Right lobe of liver (tissue), 6 donors: ENCODE data around the gene GRIN3B. TPM values are rescaled to one million over a fixed set of nuclear protein-coding genes. Genes with fewer than 3 reads are reported as not detected.

Source experiments
- ATAC-seq, 4 donors: fragments of 200-7000 bp; cut with Tn5 transposase; one replicate each; pipeline ENCODE4 v1.9.1; 2020; ENCODE audit warnings: mild to moderate bottlenecking in 4 of 4, moderate library complexity in 4 of 4
- DNase-seq, 3 donors: peaks; one replicate each; pipeline ENCODE4 v3.0.0-alpha.2; 2020
- H3K27ac ChIP-seq, 3 donors: fragments of 200-600 bp; one replicate each; pipeline ENCODE4 v1.8.0; 2022
- H3K27me3 ChIP-seq, 2 donors: fragments of 200-600 bp; one replicate each; pipeline ENCODE4 v1.8.0; 2022
- H3K36me3 ChIP-seq, 4 donors: fragments of 200-600 bp; sonication (generic) in 1 of 4; one replicate each; pipeline versions ENCODE4 v1.5.1 to v1.8.0; 2017 to 2022; ENCODE audit warnings: control low read depth in 1 of 4
- H3K4me1 ChIP-seq, 4 donors: fragments of 200-600 bp; sonication (generic) in 1 of 4; one replicate each; pipeline versions ENCODE4 v1.5.1 to v1.8.0; 2017 to 2022; ENCODE audit warnings: control low read depth in 1 of 4
- H3K4me3 ChIP-seq, 3 donors: fragments of 200-600 bp; one replicate each; pipeline ENCODE4 v1.8.0; 2022
- H3K9me3 ChIP-seq, 4 donors: fragments of 200-600 bp; sonication (generic) in 1 of 4; one replicate each; pipeline versions ENCODE4 v1.5.1 to v1.8.0; 2017 to 2022; ENCODE audit warnings: control low read depth in 1 of 4
- CTCF ChIP-seq, 4 donors: fragments of 200-600 bp in 3 of 4; fragments of 450-650 bp in 1 of 4; IDR thresholded peaks; one replicate each; pipeline versions ENCODE4 v1.5.1 to v1.8.0; 2016 to 2022; ENCODE audit warnings: antibody characterized with exemption in 4 of 4, mild to moderate bottlenecking in 2 of 4
- POLR2A ChIP-seq: fragments of 450-650 bp; IDR thresholded peaks from one replicate; pipeline ENCODE4 v1.6.1; 2017; ENCODE audit warnings: antibody characterized with exemption, mild to moderate bottlenecking
- WGBS: methylation state at CpG from one replicate; pipeline ENCODE4 v1.1.6; 2018; ENCODE audit warnings: low coverage, low lambda C conversion rate; ENCODE audit not compliant: insufficient coverage; ENCODE audit errors: missing lambda C conversion rate; 5-methylcytosine and 5-hydroxymethylcytosine counted together
- intact Hi-C, 2 donors: fragments of 100-400 bp; cut with DNase I; formaldehyde crosslinking; loops; one replicate each; pipeline versions ENCODE4 v1.11.2 to v1.14.1; 2022
- total RNA-seq, 6 experiments: library from RNA; depleted of rRNA in 2 of 6; stranded (reverse); fragments of >200 nt in 2 of 6; fragmentation: NEBNext Ultra II Directional in 3 of 6; extraction: Animal tissue kit (Norgen Biotek cat#: 25700) in 3 of 6; gene quantifications; one replicate each; pipeline versions ENCODE4 v1.1.0 to v1.2.4, GENCODE V29; 2016 to 2023
- donor health status: DM: no; HTN: yes; CAD: no.
- donor health status: DM: no; HTN: no; CAD: no.
- donor health status: DM: no; HTN: no; CAD: no.
- donor health status: DM: no; HTN: yes; CAD: no.
- donor health status: DM: no; HTN: yes; CAD: no.

The GRIN3B gene
- total RNA-seq, 6 experiments from 2014 or later = 0.06 TPM; not detected in 5

DNA sequence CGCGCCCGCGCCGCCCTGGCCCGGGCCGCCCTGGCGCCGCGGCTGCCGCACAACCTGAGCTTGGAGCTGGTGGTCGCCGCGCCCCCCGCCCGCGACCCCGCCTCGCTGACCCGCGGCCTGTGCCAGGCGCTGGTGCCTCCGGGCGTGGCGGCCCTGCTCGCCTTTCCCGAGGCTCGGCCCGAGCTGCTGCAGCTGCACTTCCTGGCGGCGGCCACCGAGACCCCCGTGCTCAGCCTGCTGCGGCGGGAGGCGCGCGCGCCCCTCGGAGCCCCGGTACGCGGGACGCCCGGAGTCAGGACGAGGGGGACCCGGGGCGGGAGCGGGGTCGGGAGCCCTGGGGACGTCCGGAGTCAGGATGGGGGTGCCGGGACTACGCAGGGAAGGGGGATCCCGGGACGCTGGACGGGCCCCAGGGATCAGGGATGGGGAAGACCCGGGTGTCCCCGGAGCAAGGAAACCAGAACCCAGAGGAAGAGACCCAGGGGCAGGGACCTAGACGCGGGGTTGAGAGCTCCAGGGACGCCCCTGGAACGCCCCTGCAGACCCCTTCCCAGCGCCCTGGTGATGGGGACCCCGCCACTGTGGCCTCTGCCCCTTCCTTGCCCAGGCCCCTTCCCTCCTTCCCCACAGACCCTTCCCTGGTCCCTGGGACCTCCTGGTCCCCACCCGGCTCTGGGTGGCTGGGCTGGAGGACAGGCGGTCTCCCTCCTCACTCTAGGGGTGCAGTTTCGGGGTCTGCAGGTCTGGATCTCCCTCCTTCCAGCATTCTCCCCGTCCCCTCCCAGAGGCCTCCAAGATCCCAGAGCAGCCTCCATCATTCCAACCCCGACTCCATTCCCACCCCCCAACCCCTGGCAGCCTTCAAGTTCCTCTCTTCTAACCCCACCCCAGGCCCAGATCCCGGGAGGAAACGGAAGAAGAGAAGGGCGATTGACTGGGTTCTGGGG is 645 bp downstream of the GRIN3B start:
- ATAC-seq (no peak), DNase-seq (no peak)
- 9% methylated on average over 20 of the region's 73 CpGs for WGBS
- Histone ChIP-seq H3K36me3 (no peaks in the 10 kb centered on the region), H3K27ac (no peak overlapping the region), H3K4me3 (no peak overlapping the region), H3K27me3 (peaks cover 0 to 16% of the 10 kb centered on the region in 2 donors), H3K9me3 (no peaks in the 10 kb centered on the region), H3K4me1 (peaks cover 0 to 8% (median 2%) of the 10 kb centered on the region in 4 donors)
- TF ChIP-seq POLR2A (no peak), CTCF (IDR thresholded peaks at IDR 0.05) (no peak)
- intact Hi-C loops = no loop called here

DNA sequence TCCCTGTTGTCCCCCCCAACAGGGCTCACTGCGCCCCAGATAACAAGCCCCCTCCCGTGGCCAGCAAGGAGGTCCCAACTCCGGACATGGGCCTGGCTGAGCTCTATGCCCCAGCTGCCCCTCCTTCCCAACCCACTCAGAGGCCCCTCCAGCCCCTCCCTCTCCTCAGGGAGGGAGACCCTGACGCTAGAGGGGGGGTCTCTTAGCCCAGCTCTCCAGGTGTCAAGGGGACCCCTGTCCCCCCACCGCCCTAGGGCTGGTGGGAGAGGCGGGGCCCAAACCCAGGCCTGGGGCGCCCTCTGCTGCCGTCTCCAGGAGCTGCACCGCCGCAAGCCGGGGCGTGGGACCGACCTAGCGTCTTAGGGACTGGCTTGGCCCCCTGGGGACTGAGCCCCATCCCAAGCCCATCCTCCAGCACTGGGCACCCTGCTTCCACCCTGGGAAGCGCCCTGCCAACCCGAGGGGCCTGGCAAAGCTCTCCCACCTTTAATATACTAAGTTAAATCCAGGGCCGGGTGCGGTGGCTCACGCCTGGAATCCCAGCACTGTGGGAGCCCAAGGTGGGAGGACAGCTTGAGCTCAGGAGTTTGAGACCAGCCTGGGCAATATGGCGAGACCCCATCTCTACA is 1.4 kb downstream of the GRIN3B start:
- Histone ChIP-seq H3K9me3 (no peaks in the 10 kb centered on the region), H3K27me3 (peaks cover 0 to 16% of the 10 kb centered on the region in 2 donors), H3K36me3 (no peaks in the 10 kb centered on the region), H3K4me3 (no peak overlapping the region), H3K4me1 (peaks cover 0 to under 1% (median 0%) of the 10 kb centered on the region in 4 donors), H3K27ac (no peak overlapping the region)
- WGBS = 0% methylated on average over 4 of the region's 20 CpGs
- ATAC-seq (peak; percentile 72 to 81 (median 79)), DNase-seq (no peak)
- intact Hi-C loops = no loop called here
- TF ChIP-seq CTCF (IDR thresholded peaks at IDR 0.05) = peak; percentile 88 to 94 (median 90)
- TF ChIP-seq POLR2A = no peak

GRCh38 chr19:1002600-1002999 is 2.4 kb downstream of the GRIN3B start:
- H3K27ac ChIP-seq = no peak overlapping the region

DNA sequence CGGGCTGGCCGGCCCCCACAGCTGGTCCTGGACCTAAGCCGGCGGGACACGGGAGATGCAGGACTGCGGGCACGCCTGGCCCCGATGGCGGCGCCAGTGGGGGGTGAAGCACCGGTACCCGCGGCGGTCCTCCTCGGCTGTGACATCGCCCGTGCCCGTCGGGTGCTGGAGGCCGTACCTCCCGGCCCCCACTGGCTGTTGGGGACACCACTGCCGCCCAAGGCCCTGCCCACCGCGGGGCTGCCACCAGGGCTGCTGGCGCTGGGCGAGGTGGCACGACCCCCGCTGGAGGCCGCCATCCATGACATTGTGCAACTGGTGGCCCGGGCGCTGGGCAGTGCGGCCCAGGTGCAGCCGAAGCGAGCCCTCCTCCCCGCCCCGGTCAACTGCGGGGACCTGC is 3.1 kb downstream of the GRIN3B start:
- DNase-seq (no peak), ATAC-seq (no peak)
- intact Hi-C loops = no loop called here
- Histone ChIP-seq H3K27me3 (peaks cover 0 to 7% of the 10 kb centered on the region in 2 donors), H3K4me3 (no peak overlapping the region), H3K9me3 (no peaks in the 10 kb centered on the region), H3K27ac (no peak overlapping the region), H3K4me1 (no peaks in the 10 kb centered on the region), H3K36me3 (no peaks in the 10 kb centered on the region)
- no CpG with 5 or more reads among the region's 37 CpGs for WGBS
- TF ChIP-seq CTCF (IDR thresholded peaks at IDR 0.05) (no peak), POLR2A (no peak)

More at GRCh38 chr19:1002600-1002999, 2.4 kb downstream of the GRIN3B start:
- Histone ChIP-seq H3K4me1 (no peaks in the 10 kb centered on the region), H3K9me3 (no peaks in the 10 kb centered on the region), H3K4me3 (no peak overlapping the region), H3K27me3 (peaks cover 0 to 14% of the 10 kb centered on the region in 2 donors), H3K36me3 (no peaks in the 10 kb centered on the region)
- 50% methylated on average over 4 of the region's 4 CpGs for WGBS
- no peak for DNase-seq
- intact Hi-C loops = no loop called here
- no peak for TF ChIP-seq CTCF (IDR thresholded peaks at IDR 0.05)
- TF ChIP-seq POLR2A = no peak
- ATAC-seq = no peak
